Mucosa of stomach (tissue), 1 donor: ENCODE measurements around the gene ATP1A4.

ENCODE experiments used
- H3K27me3 ChIP-seq: one replicate; pipeline ENCODE4 v1.7.0; 2013; ENCODE audit warnings: mild to moderate bottlenecking, low read length; ENCODE audit not compliant: control insufficient read depth, insufficient read depth
- H3K36me3 ChIP-seq: one replicate; pipeline ENCODE4 v1.7.0; 2013; ENCODE audit warnings: low read length; ENCODE audit not compliant: control insufficient read depth, insufficient read depth
- H3K4me1 ChIP-seq: one replicate; pipeline ENCODE4 v1.7.0; 2013; ENCODE audit warnings: mild to moderate bottlenecking, low read length; ENCODE audit not compliant: control insufficient read depth, insufficient read depth
- H3K4me3 ChIP-seq: one replicate; pipeline ENCODE4 v1.7.0; 2013; ENCODE audit warnings: low read length
- H3K9ac ChIP-seq: one replicate; pipeline ENCODE4 v1.7.0; 2013; ENCODE audit warnings: mild to moderate bottlenecking, low read length, moderate library complexity
- H3K9me3 ChIP-seq: one replicate; pipeline ENCODE4 v1.7.0; 2013; ENCODE audit warnings: mild to moderate bottlenecking, low read length, moderate library complexity; ENCODE audit not compliant: control insufficient read depth
- donor health status: Pancreatic carcinoma.

ATP1A4 gene

GRCh38 chr1:160134791-160135572 lies 16.4 kb upstream of the ATP1A4 start:
- no peaks in the 10 kb centered on the region for H3K9me3 ChIP-seq
- H3K27me3 ChIP-seq: peaks cover 5% of the 10 kb centered on the region
- H3K4me3 ChIP-seq: no peak overlapping the region
- no peaks in the 10 kb centered on the region for H3K36me3 ChIP-seq
- no peak overlapping the region for H3K9ac ChIP-seq
- no peaks in the 10 kb centered on the region for H3K4me1 ChIP-seq

- H3K4me3 ChIP-seq: no peak overlapping the region
- H3K27me3 ChIP-seq: peaks cover 3% of the 10 kb centered on the region
- no peak overlapping the region for H3K9ac ChIP-seq
- H3K36me3 ChIP-seq: no peaks in the 10 kb centered on the region
- H3K4me1 ChIP-seq: no peaks in the 10 kb centered on the region
- no peaks in the 10 kb centered on the region for H3K9me3 ChIP-seq
Observed at GRCh38 chr1:160136121-160136925, 15.1 kb upstream of the ATP1A4 start.

DNA sequence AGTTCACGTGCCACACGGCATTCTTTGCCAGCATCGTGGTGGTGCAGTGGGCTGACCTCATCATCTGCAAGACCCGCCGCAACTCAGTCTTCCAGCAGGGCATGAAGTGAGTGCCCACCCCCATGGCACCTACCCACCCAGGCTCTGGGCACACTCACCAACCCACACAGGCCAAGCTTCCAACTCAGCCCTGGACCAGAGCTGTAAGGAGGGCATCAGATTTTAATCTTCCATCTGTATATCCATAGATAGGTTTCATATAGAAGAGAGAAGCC lies 14.5 kb upstream of the ATP1A4 start:
- Histone ChIP-seq H3K4me1 (no peaks in the 10 kb centered on the region), H3K9me3 (no peaks in the 10 kb centered on the region), H3K27me3 (peaks cover 3% of the 10 kb centered on the region), H3K36me3 (no peaks in the 10 kb centered on the region), H3K9ac (no peak overlapping the region), H3K4me3 (no peak overlapping the region)

- no peaks in the 10 kb centered on the region for H3K9me3 ChIP-seq
- H3K4me1 ChIP-seq: no peaks in the 10 kb centered on the region
- H3K9ac ChIP-seq: no peak overlapping the region
- H3K4me3 ChIP-seq: no peak overlapping the region
- no peaks in the 10 kb centered on the region for H3K36me3 ChIP-seq
- H3K27me3 ChIP-seq: peaks cover 3% of the 10 kb centered on the region
Observed at GRCh38 chr1:160137216-160137862, 14.1 kb upstream of the ATP1A4 start.

DNA sequence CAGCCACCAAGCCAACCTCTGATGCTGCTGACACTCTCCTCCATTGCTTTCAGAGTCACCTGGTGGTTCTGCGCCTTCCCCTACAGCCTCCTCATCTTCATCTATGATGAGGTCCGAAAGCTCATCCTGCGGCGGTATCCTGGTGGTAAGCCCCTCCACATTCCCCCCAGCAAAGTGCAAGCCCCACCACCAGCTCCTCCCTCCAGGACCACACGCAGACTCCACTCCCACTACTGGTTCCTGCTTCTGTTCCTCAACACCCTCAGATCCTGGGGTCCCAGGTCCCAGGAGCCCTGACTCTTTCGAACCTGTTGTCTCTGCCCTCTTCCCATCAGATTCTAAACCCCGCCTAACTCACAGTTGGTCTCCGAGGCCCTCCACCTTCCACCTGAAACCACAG lies 11.6 kb upstream of the ATP1A4 start:
- H3K4me3 ChIP-seq: no peak overlapping the region
- H3K4me1 ChIP-seq: no peaks in the 10 kb centered on the region
- H3K9me3 ChIP-seq: no peaks in the 10 kb centered on the region
- no peak overlapping the region for H3K9ac ChIP-seq
- peaks cover 3% of the 10 kb centered on the region for H3K27me3 ChIP-seq
- no peaks in the 10 kb centered on the region for H3K36me3 ChIP-seq

DNA sequence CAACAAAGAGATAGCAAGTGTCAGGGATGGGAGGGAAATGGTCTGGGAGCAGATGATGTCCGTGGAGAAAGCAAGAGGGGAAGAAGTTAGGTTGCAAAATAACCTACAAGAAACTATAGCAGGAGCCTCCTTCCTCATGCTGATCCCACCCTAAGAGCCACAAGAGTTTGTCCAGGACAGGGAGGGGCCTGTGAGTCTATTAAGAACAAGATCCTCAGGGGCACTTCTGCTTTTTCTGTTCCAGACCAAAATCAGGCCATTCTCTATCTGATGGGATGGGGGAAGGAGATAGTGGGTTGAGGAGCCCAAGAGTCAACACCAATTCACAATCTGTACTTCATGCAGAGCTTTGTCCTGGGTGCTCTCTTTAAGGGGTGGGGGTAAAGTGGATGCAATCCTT lies 7.7 kb upstream of the ATP1A4 start:
- Histone ChIP-seq H3K9me3 (no peaks in the 10 kb centered on the region), H3K27me3 (peaks cover 3% of the 10 kb centered on the region), H3K36me3 (no peaks in the 10 kb centered on the region), H3K4me1 (no peaks in the 10 kb centered on the region), H3K4me3 (no peak overlapping the region), H3K9ac (no peak overlapping the region)

GRCh38 chr1:160144921-160145320 lies 6.5 kb upstream of the ATP1A4 start:
- no peak overlapping the region for H3K4me3 ChIP-seq
- H3K36me3 ChIP-seq: no peaks in the 10 kb centered on the region
- peaks cover 3% of the 10 kb centered on the region for H3K27me3 ChIP-seq
- no peaks in the 10 kb centered on the region for H3K9me3 ChIP-seq
- no peak overlapping the region for H3K9ac ChIP-seq
- no peaks in the 10 kb centered on the region for H3K4me1 ChIP-seq

GRCh38 chr1:160146107-160146506 lies 5.3 kb upstream of the ATP1A4 start:
- Histone ChIP-seq H3K4me3 (no peak overlapping the region), H3K9ac (no peak overlapping the region), H3K4me1 (no peaks in the 10 kb centered on the region), H3K27me3 (peaks cover 2% of the 10 kb centered on the region), H3K36me3 (no peaks in the 10 kb centered on the region), H3K9me3 (no peaks in the 10 kb centered on the region)

DNA sequence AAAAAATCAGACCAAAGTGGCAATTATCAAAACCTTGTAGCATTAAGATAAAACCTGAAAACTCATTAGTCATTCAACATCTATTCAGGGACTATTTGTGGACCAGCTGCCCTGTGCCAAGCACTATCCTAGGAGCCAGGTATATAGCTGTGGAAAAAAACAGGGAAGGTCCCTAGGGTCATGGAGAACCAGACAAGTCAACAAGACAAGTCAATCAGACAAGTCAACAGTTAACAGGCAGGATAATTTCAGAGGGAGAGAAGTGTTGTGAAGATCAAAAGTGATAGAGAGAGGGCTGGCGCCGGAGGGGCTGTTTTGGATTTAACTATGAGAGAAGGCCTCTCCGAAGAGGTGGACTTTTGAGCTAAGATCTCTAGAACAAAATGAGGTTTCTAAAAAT lies 3.3 kb upstream of the ATP1A4 start:
- Histone ChIP-seq H3K36me3 (no peaks in the 10 kb centered on the region), H3K9me3 (no peaks in the 10 kb centered on the region), H3K4me1 (no peaks in the 10 kb centered on the region), H3K27me3 (no peaks in the 10 kb centered on the region), H3K9ac (no peak overlapping the region), H3K4me3 (no peak overlapping the region)

- no peaks in the 10 kb centered on the region for H3K27me3 ChIP-seq
- H3K9me3 ChIP-seq: no peaks in the 10 kb centered on the region
- no peaks in the 10 kb centered on the region for H3K36me3 ChIP-seq
- H3K9ac ChIP-seq: no peak overlapping the region
- H3K4me3 ChIP-seq: no peak overlapping the region
- H3K4me1 ChIP-seq: no peaks in the 10 kb centered on the region
Observed at GRCh38 chr1:160149233-160149632, 2.2 kb upstream of the ATP1A4 start.

GRCh38 chr1:160149716-160150115 lies 1.7 kb upstream of the ATP1A4 start:
- Histone ChIP-seq H3K9ac (no peak overlapping the region), H3K4me3 (no peak overlapping the region), H3K4me1 (no peaks in the 10 kb centered on the region), H3K27me3 (no peaks in the 10 kb centered on the region), H3K9me3 (no peaks in the 10 kb centered on the region), H3K36me3 (no peaks in the 10 kb centered on the region)

DNA sequence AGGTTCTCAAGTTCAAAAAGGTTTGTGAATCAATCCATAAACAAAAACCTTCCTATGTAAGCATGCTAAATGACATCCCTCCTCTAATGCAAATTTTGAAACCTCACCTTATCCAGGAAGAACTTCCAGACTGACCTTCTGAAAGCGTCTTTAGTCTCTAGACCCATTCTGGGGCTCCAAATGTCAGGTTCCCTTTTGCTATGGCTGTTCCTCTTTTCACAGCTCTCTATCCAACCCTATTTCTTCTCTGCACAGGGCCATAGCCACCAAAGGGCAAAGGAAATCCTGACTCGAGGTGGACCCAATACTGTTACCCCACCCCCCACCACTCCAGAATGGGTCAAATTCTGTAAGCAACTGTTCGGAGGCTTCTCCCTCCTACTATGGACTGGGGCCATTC lies 3.4 kb downstream of the ATP1A4 start:
- Histone ChIP-seq H3K27me3 (no peaks in the 10 kb centered on the region), H3K9ac (no peak overlapping the region), H3K4me3 (no peak overlapping the region), H3K36me3 (no peaks in the 10 kb centered on the region), H3K9me3 (no peaks in the 10 kb centered on the region), H3K4me1 (no peaks in the 10 kb centered on the region)
